Ovary (tissue), 9 donors: ENCODE data around the gene DCAF7. TPM values are rescaled to one million over a fixed set of nuclear protein-coding genes. Genes with fewer than 3 reads are reported as not detected.

Experiments used
- DNase-seq, 5 donors: peaks; one replicate each; pipeline ENCODE4 v3.0.0-alpha.2; 2019 to 2020
- H3K27ac ChIP-seq, 2 donors: fragments of 200-600 bp; one replicate each; pipeline versions ENCODE4 v1.5.1 to v1.8.0; 2019 to 2022
- H3K27me3 ChIP-seq: fragments of 200-600 bp; one replicate; pipeline ENCODE4 v1.8.0; 2022
- H3K36me3 ChIP-seq: fragments of 200-600 bp; sonication (generic); one replicate; pipeline ENCODE4 v1.5.1; 2019
- H3K4me1 ChIP-seq: one replicate; pipeline ENCODE4 v1.8.1; 2013; ENCODE audit warnings: mild to moderate bottlenecking, moderate library complexity; ENCODE audit not compliant: insufficient read depth
- H3K4me3 ChIP-seq: fragments of 200-600 bp; sonication (generic); one replicate; pipeline ENCODE4 v1.5.1; 2017
- H3K9me3 ChIP-seq, 2 donors: fragments of 200-600 bp in 1 of 2; sonication (generic) in 1 of 2; one replicate each; pipeline versions ENCODE4 v1.5.1 to v1.8.1; 2013 to 2019; ENCODE audit warnings: mild to moderate bottlenecking in 1 of 2, moderate library complexity in 1 of 2
- EP300 ChIP-seq: sonication (generic); formaldehyde crosslinking; IDR thresholded peaks from one replicate; pipeline ENCODE4 v1.6.1; 2017; ENCODE audit warnings: antibody characterized with exemption
- POLR2A ChIP-seq: fragments of 450-650 bp; IDR thresholded peaks from one replicate; pipeline ENCODE4 v1.6.1; 2017; ENCODE audit warnings: antibody characterized with exemption, mild to moderate bottlenecking, moderate library complexity
- WGBS, 3 donors: extraction: QIAGEN DNeasy Blood & Tissue Kit in 1 of 3; methylation state at CpG; one replicate each; pipeline versions ENCODE4 v1.1.5 to v1.1.7; 2013 to 2017; 5-methylcytosine and 5-hydroxymethylcytosine counted together
- intact Hi-C, 4 donors: fragments of 100-400 bp; cut with DNase I; formaldehyde crosslinking; loops; one replicate each; pipeline versions ENCODE4 v1.11.0 to v1.15.1; 2022 to 2023
- polyA plus RNA-seq, 2 donors: library from polyadenylated mRNA; stranded (reverse); fragments of 200-250 nt in 1 of 2; fragments of 350-450 nt in 1 of 2; fragmentation: Illumina TruSeq in 1 of 2; extraction: RNeasy Lipid Tissue Mini Kit (QIAGEN cat#74804) in 1 of 2; gene quantifications; one replicate each; pipeline ENCODE4 v1.2.3, GENCODE V29; 2013 to 2014
- total RNA-seq, 7 donors: library from RNA; depleted of rRNA in 2 of 7; stranded (reverse); fragments of >200 nt in 2 of 7; fragmentation: NEBNext Ultra II Directional in 3 of 7; extraction: Animal tissue kit (Norgen Biotek cat#: 25700) in 3 of 7; gene quantifications; one replicate each; pipeline versions ENCODE4 v1.1.0 to v1.2.4, GENCODE V29; 2016 to 2023
- TF ChIP-seq, protein P1 (sequence below), 3 donors: fragments of 450-650 bp in 2 of 3; fragments of 200-600 bp in 1 of 3; IDR thresholded peaks; one replicate each; pipeline versions ENCODE4 v1.5.1 to v1.8.0; 2016 to 2022; ENCODE audit warnings: antibody characterized with exemption in 3 of 3, mild to moderate bottlenecking in 1 of 3
- donor health status: DM: no; HTN: no; CAD: no; lungs with moderate emphysema.
- donor health status: DM: no; HTN: no; CAD: no.
- donor health status: Bipolar disorder and iron deficiency.
- donor health status: DM: yes; HTN: yes; CAD: no.
- donor health status: DM: no; HTN: no; CAD: no.
- donor health status: DM: yes; HTN: yes; CAD: no.

The DCAF7 gene
- total and polyA plus RNA-seq, 9 donors = 14.9 to 62.5 (median 49.7) TPM

- peak in 1 of 5 donors; percentile 20 for DNase-seq
- no peak overlapping the region for H3K4me3 ChIP-seq
- H3K27ac ChIP-seq = no peak overlapping the region
- intact Hi-C loops = loop anchor here in 1 of 4 donors (10.0 kb wide), 1 partner anchor 70 kb away; no protein-coding TSS in a partner anchor
- WGBS, 3 donors = 86 to 90% (median 87%) methylated on average over 13 of the region's 13 CpGs
- H3K27me3 ChIP-seq = no peaks in the 10 kb centered on the region
- H3K36me3 ChIP-seq = no peaks in the 10 kb centered on the region
- TF ChIP-seq, protein P1, sequence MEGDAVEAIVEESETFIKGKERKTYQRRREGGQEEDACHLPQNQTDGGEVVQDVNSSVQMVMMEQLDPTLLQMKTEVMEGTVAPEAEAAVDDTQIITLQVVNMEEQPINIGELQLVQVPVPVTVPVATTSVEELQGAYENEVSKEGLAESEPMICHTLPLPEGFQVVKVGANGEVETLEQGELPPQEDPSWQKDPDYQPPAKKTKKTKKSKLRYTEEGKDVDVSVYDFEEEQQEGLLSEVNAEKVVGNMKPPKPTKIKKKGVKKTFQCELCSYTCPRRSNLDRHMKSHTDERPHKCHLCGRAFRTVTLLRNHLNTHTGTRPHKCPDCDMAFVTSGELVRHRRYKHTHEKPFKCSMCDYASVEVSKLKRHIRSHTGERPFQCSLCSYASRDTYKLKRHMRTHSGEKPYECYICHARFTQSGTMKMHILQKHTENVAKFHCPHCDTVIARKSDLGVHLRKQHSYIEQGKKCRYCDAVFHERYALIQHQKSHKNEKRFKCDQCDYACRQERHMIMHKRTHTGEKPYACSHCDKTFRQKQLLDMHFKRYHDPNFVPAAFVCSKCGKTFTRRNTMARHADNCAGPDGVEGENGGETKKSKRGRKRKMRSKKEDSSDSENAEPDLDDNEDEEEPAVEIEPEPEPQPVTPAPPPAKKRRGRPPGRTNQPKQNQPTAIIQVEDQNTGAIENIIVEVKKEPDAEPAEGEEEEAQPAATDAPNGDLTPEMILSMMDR (IDR thresholded peaks at IDR 0.05) = no peak
- no peak for TF ChIP-seq POLR2A
- TF ChIP-seq EP300 = no peak
- H3K9me3 ChIP-seq = no peaks in the 10 kb centered on the region
- H3K4me1 ChIP-seq = peaks cover 2% of the 10 kb centered on the region
These were observed 5.6 kb upstream of the DCAF7 start for GRCh38 chr17:63544467-63545301.

DNA sequence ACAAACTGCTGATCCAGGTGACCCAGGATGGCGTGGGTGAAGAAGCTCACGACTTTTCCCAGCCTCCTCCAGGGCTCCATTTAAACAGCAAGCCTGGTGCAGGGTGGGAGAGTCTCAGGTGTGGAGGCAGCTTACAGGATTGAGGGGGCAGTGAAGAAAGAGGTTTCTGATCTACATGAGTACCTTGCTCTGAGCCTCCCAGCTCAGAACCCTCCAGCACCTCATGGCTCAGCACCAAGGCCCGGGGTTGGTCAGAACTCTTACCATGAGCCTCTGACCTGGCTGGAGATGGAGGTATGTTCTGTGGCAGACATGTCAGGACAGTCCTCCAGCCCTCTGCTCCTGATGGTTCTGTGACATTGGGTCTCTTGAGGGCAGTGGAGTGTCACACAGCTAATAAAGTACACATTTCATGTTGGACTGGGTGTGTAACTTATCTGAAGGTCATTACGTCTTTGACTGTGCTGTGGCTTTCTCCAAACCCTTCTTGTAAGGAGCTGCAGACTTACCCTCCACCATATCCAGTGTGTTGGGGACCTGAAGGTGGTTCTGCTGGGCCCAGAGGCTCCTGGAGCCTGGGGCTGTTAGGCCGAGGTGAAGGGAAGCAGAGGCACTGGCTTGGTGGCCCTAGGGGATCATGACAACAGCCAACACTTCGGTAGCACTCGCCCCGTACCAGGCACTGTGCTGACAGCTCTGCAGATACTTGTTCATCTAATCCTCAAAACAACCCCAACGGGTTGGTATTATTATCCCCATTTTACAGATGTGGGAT, 3.8 kb upstream of the DCAF7 start:
- Histone ChIP-seq H3K4me3 (no peak overlapping the region), H3K27ac (no peak overlapping the region), H3K9me3 (no peaks in the 10 kb centered on the region), H3K4me1 (peaks cover 2% of the 10 kb centered on the region), H3K27me3 (no peaks in the 10 kb centered on the region), H3K36me3 (no peaks in the 10 kb centered on the region)
- TF ChIP-seq POLR2A = no peak
- TF ChIP-seq EP300 = no peak
- TF ChIP-seq, protein P1 (IDR thresholded peaks at IDR 0.05) = no peak
- 85% methylated on average over 9 of the region's 9 CpGs for WGBS, 3 donors
- no peak for DNase-seq
- intact Hi-C loops = loop anchor here in 1 of 4 donors (10.0 kb wide), 1 partner anchor 68 kb away; no protein-coding TSS in a partner anchor

DNA sequence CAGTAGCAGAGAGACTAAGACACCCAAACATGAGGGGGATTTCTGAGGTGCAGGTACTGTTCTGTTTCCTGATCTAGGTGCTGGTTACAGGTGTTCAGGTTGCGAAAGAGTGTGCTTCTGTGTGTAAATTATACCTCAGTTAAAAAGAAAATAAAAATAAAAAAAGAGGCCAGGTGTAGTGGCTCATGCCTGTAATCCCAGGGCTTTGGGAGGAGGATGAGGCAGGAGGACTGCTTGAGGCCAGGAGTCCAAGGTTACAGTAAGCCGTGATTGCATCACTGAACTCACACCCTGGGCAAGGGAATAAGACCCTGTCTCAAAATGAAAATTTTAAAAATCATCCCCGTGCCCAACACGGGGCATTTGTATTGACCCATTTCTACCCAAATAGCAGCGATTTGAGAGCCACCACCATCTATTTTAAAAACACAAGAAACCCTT, 3.2 kb upstream of the DCAF7 start:
- H3K4me3 ChIP-seq = no peak overlapping the region
- TF ChIP-seq POLR2A (no peak), EP300 (no peak)
- TF ChIP-seq, protein P1 (IDR thresholded peaks at IDR 0.05) = no peak
- no peaks in the 10 kb centered on the region for H3K36me3 ChIP-seq
- intact Hi-C loops = loop anchor here in 1 of 4 donors (10.0 kb wide), 1 partner anchor 68 kb away; no protein-coding TSS in a partner anchor
- no peak overlapping the region for H3K27ac ChIP-seq
- 59 to 63% (median 60%) methylated on average over 5 of the region's 5 CpGs for WGBS, 3 donors
- peaks cover 2% of the 10 kb centered on the region for H3K4me1 ChIP-seq
- DNase-seq = no peak
- no peaks in the 10 kb centered on the region for H3K27me3 ChIP-seq
- no peaks in the 10 kb centered on the region for H3K9me3 ChIP-seq

GRCh38 chr17:63549289-63549945, 860 bp upstream of the DCAF7 start:
- WGBS, 3 donors = 23 to 24% (median 23%) methylated on average over 18 of the region's 18 CpGs

More at GRCh38 chr17:63549289-63549945, 860 bp upstream of the DCAF7 start:
- Histone ChIP-seq H3K36me3 (no peaks in the 10 kb centered on the region), H3K4me3 (peak overlapping the region; percentile 55), H3K27ac (peak overlapping the region; percentile 51 to 85), H3K4me1 (peaks cover 7% of the 10 kb centered on the region), H3K9me3 (no peaks in the 10 kb centered on the region), H3K27me3 (no peaks in the 10 kb centered on the region)
- no peak for TF ChIP-seq EP300
- no peak for TF ChIP-seq POLR2A
- TF ChIP-seq, protein P1 (IDR thresholded peaks at IDR 0.05) = no peak
- intact Hi-C loops = loop anchor here in 1 of 4 donors (10.0 kb wide), 1 partner anchor 65 kb away; no protein-coding TSS in a partner anchor
- no peak for DNase-seq
